CD4-positive, alpha-beta T cell (primary cell): ENCODE measurements around the gene SKIL. TPM values are rescaled to one million over a fixed set of nuclear protein-coding genes. Genes with fewer than 3 reads are reported as not detected.

ENCODE experiments used
- ATAC-seq: fragments of 200-7000 bp; cut with Tn5 transposase; one replicate; pipeline ENCODE4 v1.10.0; 2022; ENCODE audit warnings: mild to moderate bottlenecking; ENCODE audit not compliant: poor library complexity
- CTCF ChIA-PET: fragments of 350-600 bp; sonication (Branson Sonifier 250); formaldehyde crosslinking; loops from one replicate; lab custom pipeline; 2021; ENCODE audit warnings: antibody characterized with exemption, inconsistent platforms; lab: Charles Lee
- POLR2A ChIA-PET: fragments of 350-600 bp; sonication (Branson Sonifier 250); formaldehyde crosslinking; loops from one replicate; lab custom pipeline; 2021; ENCODE audit warnings: antibody characterized with exemption, inconsistent platforms; lab: Charles Lee
- DNase-seq, 14 experiments: peaks; one replicate each; pipeline ENCODE4 v3.0.0-alpha.2; 2013 to 2020; ENCODE audit warnings: mixed read lengths in 2 of 14
- H3K27ac ChIP-seq, 2 donors: one replicate each; pipeline versions ENCODE4 v1.5.1 to v1.7.0; 2013; ENCODE audit warnings: low read length in 2 of 2, low read depth in 1 of 2, mild to moderate bottlenecking in 1 of 2
- H3K27me3 ChIP-seq, 2 experiments: 1 replicate in 1 of 2; 2 replicates in 1 of 2; pipeline versions ENCODE4 v1.6.1 to v1.7.0; 2013; ENCODE audit warnings: low read length in 2 of 2, control low read depth in 1 of 2, mild to moderate bottlenecking in 1 of 2, moderate library complexity in 1 of 2; ENCODE audit not compliant: insufficient read depth in 2 of 2, control insufficient read depth in 1 of 2
- H3K36me3 ChIP-seq: one replicate; pipeline ENCODE4 v1.6.1; 2013; ENCODE audit warnings: low read length, control low read depth; ENCODE audit not compliant: insufficient read depth
- H3K4me1 ChIP-seq: one replicate; pipeline ENCODE4 v1.6.1; 2013; ENCODE audit warnings: low read length, control low read depth; ENCODE audit not compliant: insufficient read depth
- H3K4me3 ChIP-seq: one replicate; pipeline ENCODE4 v1.5.1; 2013; ENCODE audit warnings: mild to moderate bottlenecking, low read length, moderate library complexity
- H3K9me3 ChIP-seq, 2 experiments: 1 replicate in 1 of 2; 2 replicates in 1 of 2; pipeline versions ENCODE4 v1.6.1 to v1.7.0; 2013; ENCODE audit warnings: low read length in 2 of 2, mild to moderate bottlenecking in 2 of 2, control low read depth in 1 of 2, moderate library complexity in 1 of 2; ENCODE audit not compliant: control insufficient read depth in 1 of 2, insufficient read depth in 1 of 2
- H3K27ac Mint-ChIP-seq: one replicate; pipeline ENCODE4 v1.8.0; 2020; ENCODE audit warnings: mixed read lengths
- H3K27me3 Mint-ChIP-seq: one replicate; pipeline ENCODE4 v1.8.0; 2021; ENCODE audit warnings: mixed read lengths
- H3K36me3 Mint-ChIP-seq: one replicate; pipeline ENCODE4 v1.8.0; 2021; ENCODE audit warnings: low read depth, mixed read lengths
- H3K4me1 Mint-ChIP-seq: one replicate; pipeline ENCODE4 v1.8.0; 2021; ENCODE audit warnings: low read depth, mixed read lengths
- H3K4me3 Mint-ChIP-seq: one replicate; pipeline ENCODE4 v1.8.0; 2020; ENCODE audit warnings: mild to moderate bottlenecking, mixed read lengths
- H3K9me3 Mint-ChIP-seq: one replicate; pipeline ENCODE4 v1.8.0; 2020; ENCODE audit warnings: mixed read lengths
- CTCF ChIP-seq: fragments of 200-600 bp; IDR thresholded peaks from one replicate; pipeline ENCODE4 v1.8.0; 2022; ENCODE audit warnings: antibody characterized with exemption, mild to moderate bottlenecking
- intact Hi-C, 2 experiments: fragments of 100-400 bp; cut with DNase I in 1 of 2; cut with micrococcal nuclease in 1 of 2; formaldehyde crosslinking; loops; one replicate each; pipeline versions ENCODE4 v1.15.1 to v1.9.0; 2023 to 2025; cut with DNase I, micrococcal nuclease
- total RNA-seq, 174 experiments: library from RNA in 2 of 174; stranded (reverse) in 2 of 174; gene quantifications; one replicate each; pipeline ENCODE4 v1.2.3 and lab custom pipeline; 2021 to 2026

SKIL gene
- total RNA-seq, 2 experiments from 2014 or later, result 121 to 130 TPM

GRCh38 chr3:170429050-170429449 is 71.5 kb downstream of the SKIL start:
- POLR2A ChIA-PET, result no interaction called here
- H3K27ac Mint-ChIP-seq, result no peak overlapping the region

GRCh38 chr3:170431054-170431453 is 73.5 kb downstream of the SKIL start:
- H3K9me3 ChIP-seq, result no peaks in the 10 kb centered on the region
- POLR2A ChIA-PET, result no interaction called here
- Mint-ChIP-seq H3K4me3 (no peak overlapping the region), H3K27ac (no peak overlapping the region), H3K27me3 (peaks cover 6% of the 10 kb centered on the region), H3K4me1 (peaks cover 19% of the 10 kb centered on the region), H3K36me3 (no peaks in the 10 kb centered on the region), H3K9me3 (no peaks in the 10 kb centered on the region)
- intact Hi-C loops, result no loop called here
- no peaks in the 10 kb centered on the region for H3K27me3 ChIP-seq
- H3K27ac ChIP-seq, result no peak overlapping the region
- no peak for TF ChIP-seq CTCF
- DNase-seq, result no peak
- no peak overlapping the region for H3K4me3 ChIP-seq
- H3K36me3 ChIP-seq, result no peaks in the 10 kb centered on the region
- no peaks in the 10 kb centered on the region for H3K4me1 ChIP-seq
- ATAC-seq, result no peak
- CTCF ChIA-PET, result interaction anchor here (0.8 to 1.4 kb wide), 3 partner anchors 9 to 31 kb away, joined by 3 to 4 read pairs (median 3); no protein-coding TSS in a partner anchor

More at GRCh38 chr3:170429050-170429449, 71.5 kb downstream of the SKIL start:
- Mint-ChIP-seq H3K27me3 (peaks cover 6% of the 10 kb centered on the region), H3K4me1 (peaks cover 19% of the 10 kb centered on the region), H3K9me3 (no peaks in the 10 kb centered on the region), H3K4me3 (no peak overlapping the region), H3K36me3 (no peaks in the 10 kb centered on the region)
- H3K27me3 ChIP-seq, result no peaks in the 10 kb centered on the region
- CTCF ChIA-PET, result no interaction called here
- no peak overlapping the region for H3K27ac ChIP-seq
- DNase-seq, result peak in 2 of 14 experiments; percentile 9 to 19
- TF ChIP-seq CTCF, result no peak
- ATAC-seq, result peak; percentile 48
- intact Hi-C loops, result no loop called here
- no peak overlapping the region for H3K4me3 ChIP-seq
- H3K4me1 ChIP-seq, result no peaks in the 10 kb centered on the region
- H3K9me3 ChIP-seq, result no peaks in the 10 kb centered on the region
- H3K36me3 ChIP-seq, result no peaks in the 10 kb centered on the region

GRCh38 chr3:170432416-170432815 is 74.9 kb downstream of the SKIL start:
- Histone ChIP-seq H3K27me3 (no peaks in the 10 kb centered on the region), H3K4me3 (no peak overlapping the region), H3K27ac (no peak overlapping the region), H3K4me1 (no peaks in the 10 kb centered on the region), H3K9me3 (no peaks in the 10 kb centered on the region), H3K36me3 (no peaks in the 10 kb centered on the region)
- no peak for DNase-seq
- H3K36me3 Mint-ChIP-seq, result no peaks in the 10 kb centered on the region
- H3K9me3 Mint-ChIP-seq, result no peaks in the 10 kb centered on the region
- CTCF ChIA-PET, result interaction anchor here (0.6 to 1.4 kb wide), 2 partner anchors 8 to 418 kb away, joined by 3 read pairs; no protein-coding TSS in a partner anchor
- no peak for ATAC-seq
- peaks cover 6% of the 10 kb centered on the region for H3K27me3 Mint-ChIP-seq
- no peak overlapping the region for H3K4me3 Mint-ChIP-seq
- POLR2A ChIA-PET, result no interaction called here
- peaks cover 19% of the 10 kb centered on the region for H3K4me1 Mint-ChIP-seq
- intact Hi-C loops, result no loop called here
- H3K27ac Mint-ChIP-seq, result no peak overlapping the region
- TF ChIP-seq CTCF, result no peak
